ENCODE results near the gene USP47. TPM values are rescaled to one million over a fixed set of nuclear protein-coding genes. Genes with fewer than 3 reads are reported as not detected.

Gene USP47
- total RNA-seq, 1 donor from 2014 or later, result 81.0 TPM

DNA sequence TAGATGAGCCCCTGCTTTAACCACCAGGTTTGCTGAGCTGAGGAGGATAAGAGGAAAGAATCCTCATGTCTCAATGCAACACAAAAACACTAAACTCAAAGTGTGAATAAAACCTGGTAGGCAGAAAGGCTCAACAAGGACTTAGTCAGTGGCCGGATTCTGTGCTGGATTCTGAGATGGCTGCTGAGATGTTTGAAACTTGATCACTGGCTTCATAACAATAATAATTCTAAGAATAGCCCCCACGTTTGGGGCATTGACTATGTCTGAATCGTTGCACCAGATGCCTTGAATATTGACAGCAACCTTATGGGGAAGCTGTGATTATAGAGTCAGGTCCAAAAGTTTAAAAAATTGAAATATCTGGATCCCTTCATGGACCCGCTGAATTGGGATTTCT is 162.0 kb downstream of the USP47 start:
- no peak for DNase-seq (ENCODE audit: low spot score)

DNA sequence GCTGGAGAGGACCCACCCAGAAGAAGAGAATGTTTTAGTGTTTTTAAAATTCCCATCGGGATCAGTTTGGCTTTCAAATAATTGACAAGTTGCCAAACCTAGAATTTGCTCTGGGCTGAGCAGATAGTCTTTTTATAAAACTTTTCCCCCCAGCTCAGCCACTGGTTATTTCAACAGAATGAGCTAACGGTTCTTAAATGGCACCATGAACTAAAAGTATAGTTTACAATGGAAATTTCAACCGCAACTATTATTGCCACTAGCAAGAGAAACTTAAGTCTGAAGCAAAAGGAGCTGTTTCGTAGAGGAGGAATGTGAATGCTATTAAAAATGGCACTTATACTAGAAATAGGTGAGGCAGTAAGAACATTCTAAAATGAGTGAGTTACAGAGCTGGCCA is 163.3 kb downstream of the USP47 start:
- DNase-seq (ENCODE audit: low spot score), result no peak

DNA sequence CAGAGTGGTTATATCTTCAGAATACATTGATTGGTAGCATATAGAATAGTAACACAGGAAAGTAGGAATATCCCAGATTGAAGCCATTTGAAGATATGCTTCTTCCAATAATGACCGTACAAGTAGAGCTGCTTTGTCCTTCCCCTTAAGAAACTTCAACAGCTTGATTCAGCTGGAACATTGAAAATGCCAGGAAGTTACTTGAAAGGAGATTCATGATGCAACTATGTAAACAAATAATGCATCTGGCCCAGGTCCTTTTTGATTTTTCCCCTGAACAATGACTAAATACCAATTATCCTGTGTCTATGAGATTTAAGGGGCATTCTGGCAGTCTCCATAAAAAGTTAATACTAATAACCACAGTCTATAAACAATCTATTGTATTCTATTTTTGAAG is 163.7 kb downstream of the USP47 start:
- DNase-seq (ENCODE audit: low spot score), result no peak

DNA sequence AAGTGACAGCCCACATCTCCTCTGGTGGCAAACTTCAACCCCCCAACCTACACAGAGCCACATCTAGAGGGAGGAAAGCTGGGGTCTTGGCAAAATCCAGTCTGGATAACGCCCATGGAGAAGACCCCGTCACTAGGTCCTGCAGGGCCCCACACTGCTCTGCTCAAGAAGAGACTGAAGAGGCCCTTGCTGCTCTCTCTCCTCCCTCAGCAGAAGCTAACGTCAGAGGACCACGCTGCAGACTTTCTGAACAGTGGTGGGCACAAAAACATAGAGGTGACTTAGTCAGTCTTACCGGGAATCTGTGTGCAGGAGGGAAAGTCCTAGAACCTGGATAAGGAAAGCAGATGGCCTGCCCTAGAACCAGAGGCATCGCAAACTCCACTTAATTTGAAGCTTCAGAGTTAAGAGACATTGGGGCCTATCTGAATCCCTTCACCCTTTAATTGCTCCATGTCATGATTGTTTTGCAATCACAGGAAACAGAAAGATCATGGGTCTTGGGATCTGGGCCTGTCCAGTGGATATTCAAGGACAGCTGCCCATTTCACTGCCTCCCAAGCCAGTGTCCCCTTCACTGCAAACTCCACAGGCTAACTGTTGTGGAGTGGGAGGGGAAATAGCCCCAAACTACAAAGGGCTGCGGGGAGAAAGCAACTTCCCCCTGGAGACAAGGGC is 164.9 kb downstream of the USP47 start:
- DNase-seq (ENCODE audit: low spot score), result no peak

DNA sequence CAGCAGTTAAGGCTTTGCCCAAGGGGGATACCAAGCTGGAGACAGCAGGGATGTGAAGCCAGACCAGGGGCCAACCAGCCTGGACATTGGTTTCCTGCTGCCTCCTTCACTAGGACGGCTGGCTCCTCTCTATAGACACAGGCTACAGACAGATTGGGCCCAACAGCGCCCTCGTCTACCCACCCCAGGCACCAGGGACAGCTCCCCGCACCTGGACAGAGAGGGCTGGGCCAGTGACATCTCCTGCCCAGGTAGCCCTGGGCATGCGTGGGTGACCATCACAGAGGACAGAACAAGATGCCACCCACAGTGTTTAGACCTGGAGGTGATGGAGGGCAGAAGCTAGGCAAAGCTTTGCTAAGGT is 165.4 kb downstream of the USP47 start:
- DNase-seq (ENCODE audit: low spot score), result no peak

DNA sequence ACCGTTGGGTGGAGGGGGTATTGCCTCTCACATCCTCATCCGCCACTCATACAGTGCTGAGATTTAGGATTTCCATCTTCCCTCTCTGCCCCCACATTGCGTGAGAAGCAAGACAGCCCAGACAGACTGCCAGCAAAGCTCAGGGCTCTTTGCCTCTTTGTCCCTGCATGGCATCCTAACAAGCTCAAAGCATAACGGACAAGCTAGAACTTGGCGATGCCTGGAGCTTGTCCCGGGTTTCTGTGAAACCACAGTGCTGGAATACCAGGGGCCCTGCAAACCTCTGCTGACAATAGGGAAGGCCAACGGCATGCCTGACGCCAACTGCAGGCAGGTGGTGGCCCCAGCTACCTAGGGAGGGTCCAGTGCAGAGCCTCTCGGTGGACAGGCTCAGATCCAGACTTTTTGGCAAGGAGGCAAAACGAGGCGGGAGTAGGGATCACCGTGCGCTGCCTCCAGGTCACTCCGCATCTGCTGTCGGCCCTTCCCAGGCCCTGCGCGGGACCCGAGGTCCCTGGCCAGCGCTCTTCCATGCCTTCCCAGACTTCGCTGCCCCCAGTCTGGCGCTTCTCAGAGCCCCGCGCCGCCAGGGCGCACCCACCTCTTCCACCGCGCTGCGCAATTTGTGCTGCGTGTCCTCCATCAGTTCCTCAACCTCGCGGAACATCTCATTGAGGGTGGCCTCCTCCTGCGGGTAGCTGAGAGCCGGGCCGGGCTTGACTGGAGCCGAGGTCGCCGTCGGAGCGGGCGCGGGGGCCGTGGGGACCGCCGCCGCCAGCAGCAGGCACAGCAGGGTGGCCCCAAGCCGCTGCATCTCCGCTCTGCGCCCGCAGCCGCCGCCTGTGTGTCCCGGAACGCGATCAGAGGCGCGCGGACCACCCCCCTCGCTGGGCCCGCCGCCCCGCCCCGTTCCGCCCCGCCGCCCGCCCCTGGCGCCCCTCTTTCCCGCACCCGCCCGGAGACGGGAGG is 166.3 kb downstream of the USP47 start, which contains the start of gene DKK3:
TSS of gene DKK3 (minus strand) at position 858 of the 969 bp plus-strand sequence. CDS start at position 814, 44 bp downstream.
- no peak for DNase-seq (ENCODE audit: low spot score)

Other genes with a start within 250 kb of the USP47 start
- gene GALNT18, start 220.0 kb upstream of the USP47 start, total RNA-seq, result 13.3 TPM
- gene DKK3, start 166.7 kb downstream of the USP47 start, total RNA-seq, result 74.6 TPM